NCI-H82 treated with DMSO at 0.1 percent for 48 hours (cell line): ENCODE measurements around the gene ARL4D.
"Not testable (repeated sequence)": the region's sequence is repeated elsewhere in the genome, so short reads cannot be mapped to it uniquely, and the experiment has no call there.

ENCODE experiments used
- DNase-seq: peaks from one replicate; lab custom pipeline; 2025; ENCODE audit not compliant: unreplicated experiment; lab: John Stamatoyannopoulos, UW

ARL4D gene

GRCh38 chr17:43393944-43394482 is 4.8 kb upstream of the ARL4D start:
- peak; percentile 78 for DNase-seq

- DNase-seq = not testable (repeated sequence)
These were observed 4.1 kb upstream of the ARL4D start for GRCh38 chr17:43394696-43395095.

- DNase-seq = no peak
These were observed 3.6 kb upstream of the ARL4D start for GRCh38 chr17:43395165-43395564.

- peak; percentile 97 for DNase-seq
These were observed 2.2 kb upstream of the ARL4D start for GRCh38 chr17:43396491-43397060.

GRCh38 chr17:43399839-43400328 is 1.1 kb downstream of the ARL4D start:
- DNase-seq = no peak

- peak; percentile 52 for DNase-seq
These were observed 2.3 kb downstream of the ARL4D start for GRCh38 chr17:43400943-43401717.

GRCh38 chr17:43402078-43402477 is 3.3 kb downstream of the ARL4D start:
- no peak for DNase-seq

GRCh38 chr17:43402567-43402966 is 3.8 kb downstream of the ARL4D start:
- no peak for DNase-seq

GRCh38 chr17:43403846-43404245 is 5.1 kb downstream of the ARL4D start:
- DNase-seq = peak; percentile 98

- DNase-seq = no peak
These were observed 7.1 kb downstream of the ARL4D start for GRCh38 chr17:43405861-43406260.

GRCh38 chr17:43406676-43407645 is 8.2 kb downstream of the ARL4D start:
- peak; percentile 98 for DNase-seq

GRCh38 chr17:43409131-43409530 is 10.3 kb downstream of the ARL4D start:
- DNase-seq = no peak

GRCh38 chr17:43410557-43411368 is 12.0 kb downstream of the ARL4D start:
- DNase-seq = no peak

- no peak for DNase-seq
These were observed 12.5 kb downstream of the ARL4D start for GRCh38 chr17:43411369-43411677.

GRCh38 chr17:43411749-43412148 is 13.0 kb downstream of the ARL4D start:
- no peak for DNase-seq

GRCh38 chr17:43412166-43412565 is 13.4 kb downstream of the ARL4D start:
- no peak for DNase-seq

GRCh38 chr17:43416998-43417890 is 18.5 kb downstream of the ARL4D start:
- DNase-seq = no peak

GRCh38 chr17:43418441-43419374 is 19.9 kb downstream of the ARL4D start:
- DNase-seq = peak; percentile 89
